Endometrial microvascular endothelial cells (primary cell): Measurements from ENCODE around the gene ATN1. TPM values are rescaled to one million over a fixed set of nuclear protein-coding genes. Genes with fewer than 3 reads are reported as not detected.

Source experiments
- in situ Hi-C: cut with HindIII; loops from 2 replicates; pipeline ENCODE4 v1.10.0; 2017; ENCODE audit warnings: low sequenced_read_pairs, low pct_unique_long_range_greater_than_20kb; ENCODE audit errors: inconsistent ontology term
- total RNA-seq: library from RNA; depleted of rRNA; stranded (reverse); fragments of >200 nt; gene quantifications from one replicate; pipeline ENCODE4 v1.2.3, GENCODE V29; 2015; ENCODE audit errors: inconsistent ontology term

The ATN1 gene
- total RNA-seq, 1 donor from 2014 or later, result 26.8 TPM

- in situ Hi-C loops, result no loop called here
Observed at GRCh38 chr12:6921996-6922946, 5.5 kb upstream of the ATN1 start.

- in situ Hi-C loops, result no loop called here
Observed at GRCh38 chr12:6923003-6923732, 4.6 kb upstream of the ATN1 start.

DNA sequence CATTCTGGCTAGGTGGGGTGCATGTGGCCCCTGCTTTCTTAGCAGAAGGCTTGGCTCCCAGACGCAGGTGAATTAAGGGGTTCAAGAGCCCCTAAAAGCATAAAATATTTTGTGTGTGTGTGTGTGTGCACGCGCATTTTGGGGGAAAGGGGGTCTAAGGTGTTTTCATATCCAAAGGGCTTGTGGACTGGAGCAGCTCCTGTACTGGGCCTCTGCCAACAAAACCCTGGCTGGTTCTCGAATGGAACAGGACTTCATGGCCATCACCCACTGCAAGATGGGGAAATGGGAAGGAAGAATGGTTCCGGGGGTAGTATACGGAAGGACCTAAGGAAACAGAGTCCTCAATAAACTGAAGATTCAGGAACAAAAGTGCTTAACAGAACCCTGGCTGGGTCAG, 3.9 kb upstream of the ATN1 start:
- in situ Hi-C loops, result no loop called here

DNA sequence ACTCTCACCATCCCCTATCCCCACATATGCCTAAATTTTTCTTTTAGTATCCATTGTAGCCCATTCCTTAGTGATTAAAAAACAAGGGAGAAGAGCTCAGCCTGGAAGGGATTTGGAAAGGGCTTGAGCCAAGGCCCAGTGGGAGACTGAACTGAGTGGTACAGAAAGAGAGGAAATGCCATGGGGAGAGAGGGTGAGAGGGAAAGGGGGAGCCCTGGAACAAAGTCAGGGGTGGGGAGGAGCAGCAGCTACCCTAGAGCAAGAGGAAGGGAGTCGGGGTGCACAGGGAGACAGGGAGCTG, 2.6 kb upstream of the ATN1 start:
- in situ Hi-C loops, result no loop called here

- in situ Hi-C loops, result no loop called here
Observed at GRCh38 chr12:6925540-6926279, 2.0 kb upstream of the ATN1 start.

DNA sequence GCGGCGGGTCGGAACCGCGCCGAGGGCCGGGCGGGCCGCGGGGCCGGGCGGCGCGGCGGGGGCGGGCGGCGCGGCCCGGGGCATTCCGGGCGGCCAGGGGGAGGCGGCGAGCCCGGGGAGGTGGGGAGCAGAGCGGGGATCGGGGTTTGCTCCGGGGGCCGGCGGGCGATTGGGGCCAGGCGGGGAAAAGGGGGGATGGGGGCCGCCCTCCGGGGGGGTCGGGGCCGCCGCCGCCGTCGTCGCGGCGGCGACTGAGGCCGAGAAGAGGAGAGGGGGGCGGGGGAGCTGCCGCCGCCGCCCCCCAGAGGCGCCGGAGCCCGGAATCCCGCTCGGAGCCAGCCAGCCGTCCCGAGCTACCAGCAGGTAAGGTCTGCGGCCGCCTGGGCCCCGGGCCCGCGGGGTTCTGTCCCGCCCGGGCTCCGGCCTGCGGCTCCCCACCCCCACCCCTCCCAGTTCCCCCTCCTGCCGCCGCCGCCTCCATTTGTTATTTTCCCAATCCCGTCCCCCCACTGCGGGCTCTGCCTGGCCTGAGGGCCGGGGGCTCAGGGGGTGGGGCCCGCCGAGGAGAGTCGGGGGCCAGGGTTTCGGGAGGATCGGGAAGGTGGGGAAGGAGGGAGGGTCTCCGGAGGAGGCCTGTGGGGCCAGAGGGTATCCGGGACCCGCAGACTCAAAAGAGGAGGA, 403 bp downstream of the ATN1 start:
- in situ Hi-C loops, result no loop called here

DNA sequence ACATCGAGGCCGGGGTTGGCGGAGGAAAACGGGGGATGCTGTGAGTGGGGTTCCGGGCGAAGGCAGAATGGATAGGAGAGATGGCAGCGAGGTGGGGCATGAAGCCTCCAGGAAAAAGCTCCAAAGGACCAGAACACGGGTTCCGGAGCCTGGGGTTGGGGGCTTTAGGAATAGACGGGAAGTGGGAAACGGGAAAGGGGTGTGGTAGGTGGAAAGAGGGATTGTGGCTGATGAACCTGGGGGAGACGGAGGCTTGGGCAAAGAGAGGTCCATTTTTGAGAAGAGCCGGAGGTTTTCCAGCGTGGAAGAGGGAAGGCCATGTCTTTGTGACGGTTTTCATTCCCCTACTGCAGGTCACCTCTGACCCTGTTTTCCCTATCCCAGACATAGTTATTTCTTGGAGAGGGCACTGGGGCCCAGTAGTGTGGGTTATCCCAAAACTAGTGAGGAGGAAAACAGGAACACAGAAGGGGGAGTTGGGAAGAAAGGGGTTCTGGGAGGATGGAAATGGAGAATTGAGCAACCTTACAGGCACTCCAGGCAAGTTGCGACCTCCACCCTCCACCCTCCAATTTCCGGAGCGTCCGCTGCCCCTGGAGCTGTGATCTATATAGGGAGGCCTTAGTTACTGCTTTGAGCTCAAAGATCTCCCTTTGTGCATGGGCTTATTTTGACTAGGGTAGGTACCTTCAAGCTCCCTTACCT, 1.1 kb downstream of the ATN1 start:
- in situ Hi-C loops, result no loop called here

DNA sequence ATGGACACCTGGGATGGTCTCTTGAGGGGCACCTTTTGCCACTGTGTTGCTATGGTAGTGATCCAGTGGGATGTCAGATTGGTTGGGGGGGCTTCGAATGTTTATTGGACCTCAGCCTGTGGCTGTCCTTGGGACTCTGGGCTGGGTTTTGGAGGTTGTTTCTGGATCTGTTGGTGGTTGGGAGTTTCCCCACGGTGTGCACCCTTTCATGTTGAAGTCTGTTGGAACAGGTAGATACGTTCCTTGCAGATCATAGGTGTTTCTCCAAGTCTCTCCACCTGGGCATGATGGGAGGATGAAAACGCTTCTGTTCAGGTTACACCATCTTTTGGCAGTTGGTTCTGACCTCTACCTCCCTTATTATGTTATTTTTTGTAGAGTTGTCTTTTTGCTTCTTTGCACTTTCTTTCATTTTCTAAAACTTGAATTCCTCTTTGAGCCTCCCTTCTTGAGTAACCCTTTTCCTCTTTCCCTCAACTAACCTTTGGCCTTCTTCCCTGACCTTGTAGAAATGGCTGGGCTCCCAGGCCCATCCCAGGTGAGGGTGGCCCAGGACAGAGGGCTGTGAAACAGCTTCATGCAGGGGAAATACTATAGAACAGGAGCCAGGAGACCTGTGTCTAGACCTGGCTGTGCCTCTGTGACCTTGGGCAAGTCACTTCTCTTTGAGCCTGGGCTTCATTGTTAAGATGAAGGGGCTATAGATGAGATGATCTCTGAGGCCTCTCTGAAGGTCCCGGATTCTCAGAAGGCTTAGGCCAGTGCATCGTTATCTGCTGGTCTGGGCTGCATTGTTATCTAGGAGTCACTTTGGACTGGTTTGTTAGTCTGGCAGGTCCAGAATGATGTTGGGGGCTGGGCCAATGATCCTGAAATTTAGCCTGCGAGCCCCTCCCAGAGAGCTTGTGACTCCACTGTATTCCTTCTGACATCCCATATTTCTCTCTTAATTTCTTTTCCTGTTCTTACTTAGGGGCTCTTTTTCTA, 2.0 kb downstream of the ATN1 start:
- in situ Hi-C loops, result no loop called here

DNA sequence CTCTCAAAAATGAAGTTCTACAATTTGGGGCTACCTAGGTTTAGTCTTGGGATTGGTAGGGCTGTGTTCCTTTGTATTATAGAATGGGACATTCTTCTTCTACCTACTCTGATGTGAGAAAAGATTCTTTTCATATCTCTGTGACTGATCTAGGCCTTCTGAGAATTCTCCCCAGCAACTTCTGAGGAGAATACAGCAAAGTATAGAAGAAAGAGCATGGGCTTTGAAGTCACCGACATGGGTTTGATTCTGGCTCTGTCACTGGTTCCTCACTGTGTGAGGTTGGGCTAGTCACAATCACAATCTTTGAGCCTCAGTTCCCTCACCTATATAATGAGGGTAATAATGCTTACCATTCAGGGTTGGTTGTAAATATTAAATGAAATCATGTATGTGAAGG, 5.0 kb downstream of the ATN1 start:
- in situ Hi-C loops, result no loop called here

DNA sequence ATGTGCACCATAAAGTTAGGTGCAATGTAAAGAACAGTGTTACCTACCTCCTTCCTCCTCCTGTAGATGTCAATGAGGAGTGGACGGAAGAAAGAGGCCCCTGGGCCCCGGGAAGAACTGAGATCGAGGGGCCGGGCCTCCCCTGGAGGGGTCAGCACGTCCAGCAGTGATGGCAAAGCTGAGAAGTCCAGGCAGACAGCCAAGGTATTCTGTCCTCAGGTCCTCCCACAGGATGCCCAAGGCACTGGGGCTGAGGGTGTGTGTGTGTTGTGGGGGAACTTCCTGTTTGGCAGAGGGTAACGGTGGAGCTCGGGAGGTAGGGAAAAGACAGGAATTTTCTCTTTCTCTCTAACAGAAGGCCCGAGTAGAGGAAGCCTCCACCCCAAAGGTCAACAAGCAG, 6.4 kb downstream of the ATN1 start:
- in situ Hi-C loops, result no loop called here

- in situ Hi-C loops, result no loop called here
Observed at GRCh38 chr12:6935371-6936193, 7.8 kb downstream of the ATN1 start.

- in situ Hi-C loops, result no loop called here
Observed at GRCh38 chr12:6936194-6936635, 8.5 kb downstream of the ATN1 start.

DNA sequence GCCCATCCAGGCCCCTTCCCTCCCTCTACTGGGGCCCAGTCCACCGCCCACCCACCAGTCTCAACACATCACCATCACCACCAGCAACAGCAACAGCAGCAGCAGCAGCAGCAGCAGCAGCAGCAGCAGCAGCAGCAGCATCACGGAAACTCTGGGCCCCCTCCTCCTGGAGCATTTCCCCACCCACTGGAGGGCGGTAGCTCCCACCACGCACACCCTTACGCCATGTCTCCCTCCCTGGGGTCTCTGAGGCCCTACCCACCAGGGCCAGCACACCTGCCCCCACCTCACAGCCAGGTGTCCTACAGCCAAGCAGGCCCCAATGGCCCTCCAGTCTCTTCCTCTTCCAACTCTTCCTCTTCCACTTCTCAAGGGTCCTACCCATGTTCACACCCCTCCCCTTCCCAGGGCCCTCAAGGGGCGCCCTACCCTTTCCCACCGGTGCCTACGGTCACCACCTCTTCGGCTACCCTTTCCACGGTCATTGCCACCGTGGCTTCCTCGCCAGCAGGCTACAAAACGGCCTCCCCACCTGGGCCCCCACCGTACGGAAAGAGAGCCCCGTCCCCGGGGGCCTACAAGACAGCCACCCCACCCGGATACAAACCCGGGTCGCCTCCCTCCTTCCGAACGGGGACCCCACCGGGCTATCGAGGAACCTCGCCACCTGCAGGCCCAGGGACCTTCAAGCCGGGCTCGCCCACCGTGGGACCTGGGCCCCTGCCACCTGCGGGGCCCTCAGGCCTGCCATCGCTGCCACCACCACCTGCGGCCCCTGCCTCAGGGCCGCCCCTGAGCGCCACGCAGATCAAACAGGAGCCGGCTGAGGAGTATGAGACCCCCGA, 9.1 kb downstream of the ATN1 start:
- in situ Hi-C loops, result no loop called here

DNA sequence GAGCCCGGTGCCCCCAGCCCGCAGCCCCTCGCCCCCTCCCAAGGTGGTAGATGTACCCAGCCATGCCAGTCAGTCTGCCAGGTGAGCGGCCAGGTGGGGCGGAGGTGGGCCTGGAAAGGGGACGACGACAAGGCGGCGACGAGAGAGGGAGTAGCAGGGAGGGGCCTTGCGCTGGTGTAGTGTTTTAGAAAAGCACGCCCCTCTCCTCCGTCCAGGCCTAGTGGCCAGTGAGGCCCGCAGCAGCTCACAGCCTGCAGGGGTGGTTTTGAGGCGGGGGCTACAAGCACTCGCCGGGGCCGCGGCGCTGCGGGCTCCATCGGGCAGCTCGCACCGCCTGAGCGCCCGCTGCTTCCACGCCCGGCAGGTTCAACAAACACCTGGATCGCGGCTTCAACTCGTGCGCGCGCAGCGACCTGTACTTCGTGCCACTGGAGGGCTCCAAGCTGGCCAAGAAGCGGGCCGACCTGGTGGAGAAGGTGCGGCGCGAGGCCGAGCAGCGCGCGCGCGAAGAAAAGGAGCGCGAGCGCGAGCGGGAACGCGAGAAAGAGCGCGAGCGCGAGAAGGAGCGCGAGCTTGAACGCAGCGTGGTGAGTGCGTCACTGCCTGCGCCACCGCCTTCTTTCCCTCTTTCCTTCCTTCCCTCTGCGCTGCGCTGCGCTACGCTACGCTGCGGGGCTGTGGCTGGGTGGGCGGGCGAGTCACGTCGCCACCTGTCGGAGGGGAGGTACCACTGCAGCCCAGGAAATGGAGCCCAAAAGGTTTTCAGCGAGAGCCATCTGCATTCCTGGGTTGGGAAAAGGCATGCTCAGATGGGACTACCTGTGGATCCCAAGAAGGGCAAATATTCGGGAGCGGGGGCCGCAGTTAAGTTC, 10.0 kb downstream of the ATN1 start:
- in situ Hi-C loops, result no loop called here
